NCI-H226 (cell line): ENCODE data around the gene AKAP17A.
"Not testable (repeated sequence)": the region's sequence is repeated elsewhere in the genome, so short reads cannot be mapped to it uniquely, and the experiment has no call there.

Experiments
- DNase-seq: peaks from one replicate; pipeline ENCODE4 v3.0.0-alpha.2; 2015

AKAP17A gene

GRCh38 chrX:1609762-1610161 lies 18.4 kb downstream of the AKAP17A start:
- DNase-seq, result no peak

GRCh38 chrX:1610166-1610565 lies 18.8 kb downstream of the AKAP17A start:
- DNase-seq, result no peak

GRCh38 chrX:1610736-1611135 lies 19.3 kb downstream of the AKAP17A start:
- no peak for DNase-seq

GRCh38 chrX:1612641-1613286 lies 21.4 kb downstream of the AKAP17A start:
- no peak for DNase-seq

- no peak for DNase-seq
Measured at GRCh38 chrX:1614927-1615326, 23.5 kb downstream of the AKAP17A start, which contains the start of gene ASMT. Gene ASMT (plus strand): TSS chrX:1615059. CDS start chrX:1615200, 141 bp downstream.

GRCh38 chrX:1618689-1619088 lies 27.3 kb downstream of the AKAP17A start:
- DNase-seq, result no peak

- DNase-seq, result no peak
Measured at GRCh38 chrX:1623691-1624090, 32.3 kb downstream of the AKAP17A start.

GRCh38 chrX:1624158-1624860 lies 32.9 kb downstream of the AKAP17A start:
- not testable (repeated sequence) for DNase-seq

GRCh38 chrX:1624861-1625215 lies 33.4 kb downstream of the AKAP17A start:
- DNase-seq, result not testable (repeated sequence)

GRCh38 chrX:1629244-1629643 lies 37.8 kb downstream of the AKAP17A start:
- DNase-seq, result no peak

- no peak for DNase-seq
Measured at GRCh38 chrX:1646009-1646408, 54.6 kb downstream of the AKAP17A start.

- DNase-seq, result no peak
Measured at GRCh38 chrX:1649621-1650020, 58.2 kb downstream of the AKAP17A start.
